ENCODE measurements around the gene ABR.
A peak's percentile ranks its signal among the peaks of the same experiment; 100 is the strongest.
"Not testable (repeated sequence)": the region's sequence is repeated elsewhere in the genome, so short reads cannot be mapped to it uniquely, and the experiment has no call there.

ABR gene

GRCh38 chr17:1071103-1071825 lies 108.5 kb downstream of the ABR start:
- no peak for DNase-seq (ENCODE audit: low spot score)

GRCh38 chr17:1070411-1070810 lies 109.4 kb downstream of the ABR start:
- DNase-seq (ENCODE audit: low spot score): no peak

- no peak for DNase-seq (ENCODE audit: low spot score)
Observed at GRCh38 chr17:1069847-1070246, 109.9 kb downstream of the ABR start.

- DNase-seq (ENCODE audit: low spot score): no peak
Observed at GRCh38 chr17:1068356-1068755, 111.4 kb downstream of the ABR start.

- DNase-seq (ENCODE audit: low spot score): no peak
Observed at GRCh38 chr17:1067282-1067956, 112.4 kb downstream of the ABR start.

- DNase-seq (ENCODE audit: low spot score): not testable (repeated sequence)
Observed at GRCh38 chr17:1065416-1065815, 114.4 kb downstream of the ABR start.

- no peak for DNase-seq (ENCODE audit: low spot score)
Observed at GRCh38 chr17:1060991-1061390, 118.8 kb downstream of the ABR start.

- DNase-seq (ENCODE audit: low spot score): no peak
Observed at GRCh38 chr17:1059131-1059795, 120.5 kb downstream of the ABR start.

- DNase-seq (ENCODE audit: low spot score): peak; percentile 35
Observed at GRCh38 chr17:1058423-1059130, 121.2 kb downstream of the ABR start.

- no peak for DNase-seq (ENCODE audit: low spot score)
Observed at GRCh38 chr17:1056761-1057160, 123.0 kb downstream of the ABR start.

- peak; percentile 38 for DNase-seq (ENCODE audit: low spot score)
Observed at GRCh38 chr17:1055751-1056645, 123.8 kb downstream of the ABR start.

GRCh38 chr17:1055231-1055630 lies 124.5 kb downstream of the ABR start:
- no peak for DNase-seq (ENCODE audit: low spot score)

GRCh38 chr17:1054656-1055055 lies 125.1 kb downstream of the ABR start:
- no peak for DNase-seq (ENCODE audit: low spot score)

GRCh38 chr17:1053661-1054360 lies 126.0 kb downstream of the ABR start:
- no peak for DNase-seq (ENCODE audit: low spot score)

- no peak for DNase-seq (ENCODE audit: low spot score)
Observed at GRCh38 chr17:1050996-1051925, 128.5 kb downstream of the ABR start.

GRCh38 chr17:1050246-1050995 lies 129.4 kb downstream of the ABR start:
- no peak for DNase-seq (ENCODE audit: low spot score)

GRCh38 chr17:1049446-1050225 lies 130.1 kb downstream of the ABR start:
- no peak for DNase-seq (ENCODE audit: low spot score)

GRCh38 chr17:1048516-1049115 lies 131.2 kb downstream of the ABR start:
- not testable (repeated sequence) for DNase-seq (ENCODE audit: low spot score)

Measured in NAMALWA (cell line).